Activated T-helper 1 cell treated with anti-CD3 and anti-CD28 coated beads, Interleukin-12 subunit alpha, Interleukin-12 subunit beta, Interleukin-2, Interleukin-4 antibody, amounts not matched to agents 30 ng/mL and 10 ng/mL and 1 ng/mL, durations not matched to agents 14 hours and 24 hours and 36 hours (primary cell): ENCODE measurements around the gene COMMD4. TPM values are rescaled to one million over a fixed set of nuclear protein-coding genes. Genes with fewer than 3 reads are reported as not detected.
A peak's percentile ranks its signal among the peaks of the same experiment; 100 is the strongest.
"Not testable (repeated sequence)": the region's sequence is repeated elsewhere in the genome, so short reads cannot be mapped to it uniquely, and the experiment has no call there.

ENCODE experiments used
- DNase-seq: peaks from one replicate; pipeline ENCODE4 v3.0.0; 2021; ENCODE audit warnings: low spot score
- H3K27ac Mint-ChIP-seq: one replicate; pipeline ENCODE4 v1.8.0; 2021; ENCODE audit warnings: mild to moderate bottlenecking, mixed read lengths
- H3K27me3 Mint-ChIP-seq: one replicate; pipeline ENCODE4 v1.8.0; 2022; ENCODE audit warnings: mild to moderate bottlenecking, moderate library complexity, mixed read lengths; ENCODE audit not compliant: insufficient read depth
- H3K36me3 Mint-ChIP-seq: one replicate; pipeline ENCODE4 v1.8.0; 2021; ENCODE audit warnings: low read depth, mixed read lengths
- H3K4me1 Mint-ChIP-seq: one replicate; pipeline ENCODE4 v1.8.0; 2021; ENCODE audit warnings: low read depth, mixed read lengths
- H3K4me3 Mint-ChIP-seq: one replicate; pipeline ENCODE4 v1.8.0; 2021; ENCODE audit warnings: mild to moderate bottlenecking, moderate library complexity, mixed read lengths
- H3K9me3 Mint-ChIP-seq: one replicate; pipeline ENCODE4 v1.8.0; 2021; ENCODE audit warnings: mixed read lengths
- intact Hi-C: fragments of 100-400 bp; cut with micrococcal nuclease; formaldehyde crosslinking; loops from one replicate; pipeline ENCODE4 v1.15.1; 2024
- total RNA-seq: library from RNA; stranded (reverse); gene quantifications from 2 replicates; pipeline ENCODE4 v1.2.3, GENCODE V29; 2022

COMMD4 gene
- total RNA-seq, 1 donor from 2014 or later: 79.8 TPM

- Mint-ChIP-seq H3K36me3 (no peaks in the 10 kb centered on the region), H3K4me1 (no peaks in the 10 kb centered on the region), H3K27me3 (peaks cover 10% of the 10 kb centered on the region), H3K27ac (peak overlapping the region; percentile 16), H3K4me3 (no peak overlapping the region), H3K9me3 (no peaks in the 10 kb centered on the region)
- intact Hi-C loops: no loop called here
- DNase-seq: no peak
Observed at GRCh38 chr15:75314552-75315290, 21.1 kb upstream of the COMMD4 start.

GRCh38 chr15:75319231-75319897 is 16.5 kb upstream of the COMMD4 start:
- H3K4me3 Mint-ChIP-seq, DNase-seq, intact Hi-C loops, H3K4me1 Mint-ChIP-seq, H3K36me3 Mint-ChIP-seq, H3K9me3 Mint-ChIP-seq, H3K27ac Mint-ChIP-seq: not testable (repeated sequence)
- H3K27me3 Mint-ChIP-seq: peaks cover 17% of the 10 kb centered on the region

- Mint-ChIP-seq H3K9me3 (no peaks in the 10 kb centered on the region), H3K27ac (no peak overlapping the region), H3K27me3 (peaks cover 12% of the 10 kb centered on the region), H3K4me1 (no peaks in the 10 kb centered on the region), H3K36me3 (no peaks in the 10 kb centered on the region), H3K4me3 (no peak overlapping the region)
- no peak for DNase-seq
- intact Hi-C loops: no loop called here
Observed at GRCh38 chr15:75321711-75322110, 14.2 kb upstream of the COMMD4 start.

- intact Hi-C loops: no loop called here
- Mint-ChIP-seq H3K27me3 (peaks cover 9% of the 10 kb centered on the region), H3K27ac (no peak overlapping the region), H3K4me3 (no peak overlapping the region), H3K36me3 (no peaks in the 10 kb centered on the region), H3K4me1 (no peaks in the 10 kb centered on the region), H3K9me3 (no peaks in the 10 kb centered on the region)
- DNase-seq: no peak
Observed at GRCh38 chr15:75325922-75326321, 9.9 kb upstream of the COMMD4 start.

GRCh38 chr15:75327005-75327404 is 8.9 kb upstream of the COMMD4 start:
- Mint-ChIP-seq H3K9me3 (no peaks in the 10 kb centered on the region), H3K36me3 (no peaks in the 10 kb centered on the region), H3K27ac (no peak overlapping the region), H3K4me3 (no peak overlapping the region), H3K4me1 (no peaks in the 10 kb centered on the region), H3K27me3 (peaks cover 4% of the 10 kb centered on the region)
- intact Hi-C loops: no loop called here
- DNase-seq: no peak

GRCh38 chr15:75327491-75327890 is 8.4 kb upstream of the COMMD4 start:
- no peak overlapping the region for H3K4me3 Mint-ChIP-seq
- intact Hi-C loops: no loop called here
- no peaks in the 10 kb centered on the region for H3K36me3 Mint-ChIP-seq

GRCh38 chr15:75328493-75329314 is 7.2 kb upstream of the COMMD4 start:
- intact Hi-C loops: no loop called here
- no peak overlapping the region for H3K27ac Mint-ChIP-seq
- no peaks in the 10 kb centered on the region for H3K36me3 Mint-ChIP-seq
- H3K27me3 Mint-ChIP-seq: peaks cover 2% of the 10 kb centered on the region
- H3K4me1 Mint-ChIP-seq: no peaks in the 10 kb centered on the region
- H3K9me3 Mint-ChIP-seq: no peaks in the 10 kb centered on the region
- H3K4me3 Mint-ChIP-seq: no peak overlapping the region
- no peak for DNase-seq

More at GRCh38 chr15:75327491-75327890, 8.4 kb upstream of the COMMD4 start:
- Mint-ChIP-seq H3K4me1 (no peaks in the 10 kb centered on the region), H3K27me3 (peaks cover 4% of the 10 kb centered on the region), H3K9me3 (no peaks in the 10 kb centered on the region), H3K27ac (no peak overlapping the region)
- DNase-seq: no peak

GRCh38 chr15:75329571-75329970 is 6.3 kb upstream of the COMMD4 start:
- Mint-ChIP-seq H3K4me3 (no peak overlapping the region), H3K27ac (no peak overlapping the region), H3K36me3 (no peaks in the 10 kb centered on the region), H3K27me3 (no peaks in the 10 kb centered on the region), H3K9me3 (no peaks in the 10 kb centered on the region), H3K4me1 (no peaks in the 10 kb centered on the region)
- intact Hi-C loops: no loop called here
- no peak for DNase-seq

GRCh38 chr15:75332093-75332492 is 3.8 kb upstream of the COMMD4 start:
- H3K4me3 Mint-ChIP-seq, H3K27me3 Mint-ChIP-seq, intact Hi-C loops, DNase-seq, H3K27ac Mint-ChIP-seq, H3K9me3 Mint-ChIP-seq, H3K36me3 Mint-ChIP-seq: not testable (repeated sequence)
- peaks cover 21% of the 10 kb centered on the region for H3K4me1 Mint-ChIP-seq

- H3K27ac Mint-ChIP-seq, intact Hi-C loops: not testable (repeated sequence)
Observed at GRCh38 chr15:75333654-75334419, 2.0 kb upstream of the COMMD4 start.

GRCh38 chr15:75335313-75335704 is 554 bp upstream of the COMMD4 start:
- peak overlapping the region; percentile 98 for H3K4me3 Mint-ChIP-seq
- peaks cover 2% of the 10 kb centered on the region for H3K36me3 Mint-ChIP-seq
- peak overlapping the region; percentile 95 for H3K27ac Mint-ChIP-seq
- H3K4me1 Mint-ChIP-seq: peaks cover 21% of the 10 kb centered on the region
- H3K9me3 Mint-ChIP-seq: no peaks in the 10 kb centered on the region
- no peak for DNase-seq
- intact Hi-C loops: no loop called here
- peaks cover 2% of the 10 kb centered on the region for H3K27me3 Mint-ChIP-seq

More at GRCh38 chr15:75333654-75334419, 2.0 kb upstream of the COMMD4 start:
- H3K9me3 Mint-ChIP-seq, H3K4me3 Mint-ChIP-seq, DNase-seq, H3K27me3 Mint-ChIP-seq, H3K36me3 Mint-ChIP-seq: not testable (repeated sequence)
- H3K4me1 Mint-ChIP-seq: peaks cover 21% of the 10 kb centered on the region

- no peak for DNase-seq
- Mint-ChIP-seq H3K4me3 (no peak overlapping the region), H3K9me3 (no peaks in the 10 kb centered on the region), H3K27me3 (peaks cover 2% of the 10 kb centered on the region), H3K36me3 (peaks cover 5% of the 10 kb centered on the region), H3K4me1 (peaks cover 21% of the 10 kb centered on the region), H3K27ac (no peak overlapping the region)
- intact Hi-C loops: no loop called here
Observed at GRCh38 chr15:75338661-75339240, 2.9 kb downstream of the COMMD4 start.
